Measurements from ENCODE around the gene ARHGAP31. TPM values are rescaled to one million over a fixed set of nuclear protein-coding genes. Genes with fewer than 3 reads are reported as not detected.
"Not testable (repeated sequence)": the region's sequence is repeated elsewhere in the genome, so short reads cannot be mapped to it uniquely, and the experiment has no call there.

Gene ARHGAP31
- total RNA-seq, 1 experiment from 2014 or later = 7.2 TPM

GRCh38 chr3:119319311-119319710 is 25.1 kb downstream of the ARHGAP31 start:
- DNase-seq (ENCODE audit: low spot score) (no peak), ATAC-seq (no peak)
- H3K27ac Mint-ChIP-seq = no peak overlapping the region
- CTCF ChIA-PET = no interaction called here
- H3K4me3 Mint-ChIP-seq = no peak overlapping the region
- no peak for TF ChIP-seq ZNF232 (CRISPR knock-in tag; IDR thresholded peaks at IDR 0.05)
- no peak for TF ChIP-seq TEAD4 (CRISPR knock-in tag; IDR thresholded peaks at IDR 0.05)
- no peak for TF ChIP-seq GTF2I (CRISPR knock-in tag; conservative IDR thresholded peaks at IDR 0.05)
- no peak for TF ChIP-seq ZNF396 (CRISPR knock-in tag; IDR thresholded peaks at IDR 0.05; ENCODE audit: borderline replicate concordance)
- no peak for TF ChIP-seq E2F1 (CRISPR knock-in tag; IDR thresholded peaks at IDR 0.05)
- no peak for TF ChIP-seq RORB (CRISPR knock-in tag; IDR thresholded peaks at IDR 0.05)
- no peak for TF ChIP-seq FOXP1 (CRISPR knock-in tag; IDR thresholded peaks at IDR 0.05; ENCODE audit: borderline replicate concordance)
- no peak for TF ChIP-seq ZNF121 (CRISPR knock-in tag; IDR thresholded peaks at IDR 0.05)
- TF ChIP-seq NR2C2 (CRISPR knock-in tag; IDR thresholded peaks at IDR 0.05) = no peak
- TF ChIP-seq CDX4 (CRISPR knock-in tag; IDR thresholded peaks at IDR 0.05; ENCODE audit: borderline replicate concordance) = no peak
- no peaks in the 10 kb centered on the region for H3K27me3 Mint-ChIP-seq (ENCODE audit: low read depth)
- no peaks in the 10 kb centered on the region for H3K9me3 Mint-ChIP-seq
- peaks cover 38% of the 10 kb centered on the region for H3K4me1 Mint-ChIP-seq
- no peaks in the 10 kb centered on the region for H3K36me3 Mint-ChIP-seq
- POLR2A ChIA-PET = interaction anchor here (0.7 kb wide), 1 partner anchor 355 kb away, joined by 5 read pairs; no protein-coding TSS in a partner anchor

- ATAC-seq; DNase-seq (ENCODE audit: low spot score); H3K36me3 Mint-ChIP-seq; CTCF ChIA-PET; H3K9me3 Mint-ChIP-seq; H3K27me3 Mint-ChIP-seq (ENCODE audit: low read depth): not testable (repeated sequence)
- Mint-ChIP-seq H3K4me1 (peaks cover 49% of the 10 kb centered on the region), H3K4me3 (peak overlapping the region; percentile 6; the same call in 1 of the 2 replicates), H3K27ac (peak overlapping the region; percentile 40)
- POLR2A ChIA-PET = interaction anchor here (3.5 kb wide), 1 partner anchor 29 kb away, joined by 19 read pairs; no protein-coding TSS in a partner anchor
These were observed 26.6 kb downstream of the ARHGAP31 start for GRCh38 chr3:119320785-119321184.

GRCh38 chr3:119322021-119322834 is 28.0 kb downstream of the ARHGAP31 start:
- CTCF ChIA-PET = interaction anchor here (0.6 to 2.3 kb wide), 8 partner anchors 10 to 95 kb away, joined by 3 to 21 read pairs (median 4); partner anchors contain the start of gene B4GALT4
- peaks cover 55% of the 10 kb centered on the region for H3K4me1 Mint-ChIP-seq
- no peaks in the 10 kb centered on the region for H3K36me3 Mint-ChIP-seq
- no peak for TF ChIP-seq ZNF396 (CRISPR knock-in tag; IDR thresholded peaks at IDR 0.05; ENCODE audit: borderline replicate concordance)
- TF ChIP-seq E2F4 (CRISPR knock-in tag; IDR thresholded peaks at IDR 0.05; ENCODE audit: borderline replicate concordance, low read depth) = no peak
- TF ChIP-seq NFYB (CRISPR knock-in tag; conservative IDR thresholded peaks at IDR 0.05; ENCODE audit: low read depth) = no peak
- 0 out of 2 replicates have a peak, but pooled peaks have one; percentile 4 for TF ChIP-seq FOXP4 (CRISPR knock-in tag; IDR thresholded peaks at IDR 0.05)
- TF ChIP-seq HMGXB4 (CRISPR knock-in tag; IDR thresholded peaks at IDR 0.05) = 0 out of 2 replicates have a peak, but pooled peaks have one; percentile 73
- TF ChIP-seq JUN (CRISPR knock-in tag; IDR thresholded peaks at IDR 0.05) = no peak
- peak; percentile 65; the same call in 1 of the 2 replicates for TF ChIP-seq ZNF121 (CRISPR knock-in tag; IDR thresholded peaks at IDR 0.05)
- TF ChIP-seq GRHL2 (CRISPR knock-in tag; IDR thresholded peaks at IDR 0.05; ENCODE audit: insufficient replicate concordance, severe bottlenecking) = no peak
- no peaks in the 10 kb centered on the region for H3K27me3 Mint-ChIP-seq (ENCODE audit: low read depth)
- peak overlapping the region; percentile 95 for H3K27ac Mint-ChIP-seq
- H3K9me3 Mint-ChIP-seq = no peaks in the 10 kb centered on the region
- POLR2A ChIA-PET = interaction anchor here (0.6 to 3.5 kb wide), 7 partner anchors 10 to 81 kb away, joined by 3 to 19 read pairs (median 5); partner anchors contain the start of genes ARHGAP31 and B4GALT4
- DNase-seq (ENCODE audit: low spot score) (no peak), ATAC-seq (peak; percentile 72)
- H3K4me3 Mint-ChIP-seq = peak overlapping the region; percentile 85

All from WTC11 (cell line).